GM23338 (cell line): ENCODE results near the gene SP100. TPM values are rescaled to one million over a fixed set of nuclear protein-coding genes. Genes with fewer than 3 reads are reported as not detected.

Experiments
- ATAC-seq: fragments of 200-7000 bp; cut with Tn5 transposase; 3 replicates; pipeline ENCODE4 v1.9.1; 2020
- DNase-seq: peaks from one replicate; pipeline ENCODE4 v3.0.0-alpha.2; 2015; ENCODE audit warnings: low spot score
- H2AFZ ChIP-seq: fragments of 200-600 bp; sonication (generic); 2 replicates; pipeline ENCODE4 v1.8.0; 2016; ENCODE audit warnings: antibody characterized with exemption, mild to moderate bottlenecking, moderate library complexity
- H3F3A ChIP-seq: fragments of 200-600 bp; sonication (generic); replicated peaks from 2 replicates; pipeline ENCODE4 v1.8.0; 2017; ENCODE audit warnings: antibody characterized with exemption, mixed run types, low read depth
- H3K27ac ChIP-seq: fragments of 200-600 bp; sonication (generic); 2 replicates; pipeline ENCODE4 v1.6.1; 2016; ENCODE audit warnings: low read depth
- H3K27me3 ChIP-seq: fragments of 200-600 bp; sonication (generic); 2 replicates; pipeline ENCODE4 v1.8.0; 2016; ENCODE audit warnings: mild to moderate bottlenecking, mixed run types, moderate library complexity; ENCODE audit not compliant: insufficient read depth
- H3K36me3 ChIP-seq: fragments of 200-600 bp; sonication (generic); 2 replicates; pipeline ENCODE4 v1.8.0; 2016; ENCODE audit warnings: mild to moderate bottlenecking; ENCODE audit not compliant: insufficient read depth
- H3K4me1 ChIP-seq: fragments of 200-600 bp; sonication (generic); 2 replicates; pipeline ENCODE4 v1.8.0; 2016; ENCODE audit warnings: mild to moderate bottlenecking, moderate library complexity; ENCODE audit not compliant: insufficient read depth
- H3K4me2 ChIP-seq: fragments of 200-600 bp; sonication (generic); 2 replicates; pipeline ENCODE4 v1.7.1; 2017; ENCODE audit warnings: mixed run types
- H3K4me3 ChIP-seq: fragments of 200-600 bp; sonication (generic); 2 replicates; pipeline ENCODE4 v1.6.1; 2016; ENCODE audit warnings: mixed run types
- H3K79me2 ChIP-seq: fragments of 200-600 bp; sonication (generic); replicated peaks from 2 replicates; pipeline ENCODE4 v1.8.0; 2017; ENCODE audit warnings: mild to moderate bottlenecking; ENCODE audit not compliant: insufficient read depth
- H3K9me2 ChIP-seq: fragments of 200-600 bp; sonication (generic); 2 replicates; pipeline ENCODE4 v1.8.0; 2017; ENCODE audit not compliant: insufficient read depth
- H4K20me1 ChIP-seq: fragments of 200-600 bp; sonication (generic); replicated peaks from 2 replicates; pipeline ENCODE4 v1.8.0; 2017; ENCODE audit warnings: mild to moderate bottlenecking; ENCODE audit not compliant: insufficient read depth
- H3K27ac Mint-ChIP-seq: 2 replicates; pipeline ENCODE4 v1.8.0; 2020; ENCODE audit warnings: inconsistent platforms, mild to moderate bottlenecking, moderate library complexity, mixed read lengths
- H3K27me3 Mint-ChIP-seq: 3 replicates; pipeline ENCODE4 v1.8.0; 2022; ENCODE audit warnings: low read depth, mild to moderate bottlenecking, moderate library complexity, mixed read lengths, inconsistent platforms; ENCODE audit not compliant: insufficient read depth, poor library complexity
- H3K36me3 Mint-ChIP-seq: 3 replicates; pipeline ENCODE4 v1.8.0; 2021; ENCODE audit warnings: low read depth, mild to moderate bottlenecking, inconsistent platforms, moderate library complexity, mixed read lengths
- H3K4me1 Mint-ChIP-seq: 3 replicates; pipeline ENCODE4 v1.8.0; 2020; ENCODE audit warnings: mild to moderate bottlenecking, inconsistent platforms, mixed read lengths
- H3K4me3 Mint-ChIP-seq: 3 replicates; pipeline ENCODE4 v1.8.0; 2021; ENCODE audit warnings: moderate library complexity, mild to moderate bottlenecking, inconsistent platforms, mixed read lengths
- H3K9me3 Mint-ChIP-seq: 3 replicates; pipeline ENCODE4 v1.8.0; 2020; ENCODE audit warnings: moderate library complexity, mild to moderate bottlenecking, inconsistent platforms, mixed read lengths
- CREB1 ChIP-seq: fragments of 250-450 bp; sonication (Bioruptor Pico); IDR thresholded peaks from 2 replicates; pipeline ENCODE4 v1.5.0; 2020; ENCODE audit warnings: low read depth, mild to moderate bottlenecking, moderate library complexity
- CTCF ChIP-seq, 2 experiments: fragments of 200-600 bp in 1 of 2; sonication (generic) in 1 of 2; conservative IDR thresholded peaks; 2 replicates each; pipeline versions ENCODE4 v1.5.1 to v1.6.1; 2016 to 2017; ENCODE audit warnings: antibody characterized with exemption in 2 of 2, low read depth in 2 of 2, mild to moderate bottlenecking in 2 of 2, moderate library complexity in 1 of 2
- EZH2 ChIP-seq: fragments of 200-600 bp; sonication (generic); IDR thresholded peaks from one replicate; pipeline ENCODE4 v1.8.0; 2017; ENCODE audit warnings: antibody characterized with exemption, mild to moderate bottlenecking, low read depth; ENCODE audit not compliant: unreplicated experiment
- EZH2phosphoT487 ChIP-seq: fragments of 200-600 bp; sonication (generic); IDR thresholded peaks from one replicate; pipeline ENCODE4 v1.8.1; 2018; ENCODE audit warnings: antibody characterized with exemption; ENCODE audit not compliant: unreplicated experiment
- JUNB ChIP-seq: IDR thresholded peaks from one replicate; pipeline ENCODE4 v1.6.1; 2016; ENCODE audit warnings: antibody characterized with exemption; ENCODE audit not compliant: unreplicated experiment
- NANOG ChIP-seq: IDR thresholded peaks from 2 replicates; pipeline ENCODE4 v1.6.1; 2016; ENCODE audit warnings: antibody characterized with exemption, borderline replicate concordance
- POLR2AphosphoS5 ChIP-seq: IDR thresholded peaks from 2 replicates; pipeline ENCODE4 v1.6.1; 2016; ENCODE audit warnings: antibody characterized with exemption, low read depth
- REST ChIP-seq: IDR thresholded peaks from one replicate; pipeline ENCODE4 v1.6.1; 2018; ENCODE audit warnings: antibody characterized with exemption; ENCODE audit not compliant: unreplicated experiment
- STAT1 ChIP-seq: IDR thresholded peaks from one replicate; pipeline ENCODE4 v1.6.1; 2016; ENCODE audit warnings: antibody characterized with exemption; ENCODE audit not compliant: unreplicated experiment
- ZNF114 ChIP-seq: fragments of 250-450 bp; sonication (Bioruptor Pico); IDR thresholded peaks from 2 replicates; pipeline ENCODE4 v1.5.0; 2020; ENCODE audit warnings: mild to moderate bottlenecking, moderate library complexity
- ZNF331 ChIP-seq: fragments of 250-450 bp; sonication (Bioruptor Pico); IDR thresholded peaks from 2 replicates; pipeline ENCODE4 v1.5.0; 2020; ENCODE audit warnings: low read depth, mild to moderate bottlenecking, moderate library complexity
- polyA plus RNA-seq: library from polyadenylated mRNA; unstranded; fragments of >200 nt; fragmentation: Nextera tagmentation; extraction: Ambion mirVana; gene quantifications from 2 replicates; pipeline ENCODE4 v1.2.1, GENCODE V29; 2016
- total RNA-seq: library from RNA; depleted of rRNA; stranded (reverse); fragments of >200 nt; shearing (Covaris generic); gene quantifications from 2 replicates; pipeline ENCODE4 v1.2.3, GENCODE V29; 2014
- TF ChIP-seq, protein P1 (sequence below): fragments of 250-450 bp; sonication (Bioruptor Pico); IDR thresholded peaks from 2 replicates; pipeline ENCODE4 v1.5.0; 2020; ENCODE audit warnings: mild to moderate bottlenecking, moderate library complexity
- TF ChIP-seq, protein P2 (sequence below): IDR thresholded peaks from 2 replicates; pipeline ENCODE4 v1.6.1; 2016; ENCODE audit warnings: antibody characterized with exemption

SP100 gene
- total and polyA plus RNA-seq, 2 experiments from 2014 or later = 0.44 to 0.73 TPM

- Mint-ChIP-seq H3K4me3 (no peak overlapping the region), H3K27ac (no peak overlapping the region), H3K9me3 (peaks cover 3% of the 10 kb centered on the region; the same call in 1 of the 3 replicates), H3K36me3 (no peaks in the 10 kb centered on the region), H3K4me1 (peaks cover 8% of the 10 kb centered on the region), H3K27me3 (no peaks in the 10 kb centered on the region)
- Histone ChIP-seq H3K79me2 (no peaks in the 10 kb centered on the region), H3F3A (no peaks in the 10 kb centered on the region), H4K20me1 (no peaks in the 10 kb centered on the region), H3K4me1 (no peaks in the 10 kb centered on the region; the same call in 1 of the 2 replicates), H3K9me2 (peaks cover 7% of the 10 kb centered on the region; the same call in 1 of the 2 replicates), H3K4me3 (no peak overlapping the region), H3K27ac (no peak overlapping the region), H2AFZ (no peak overlapping the region), H3K4me2 (no peak overlapping the region), H3K27me3 (no peaks in the 10 kb centered on the region), H3K36me3 (no peaks in the 10 kb centered on the region)
- ATAC-seq (no peak), DNase-seq (no peak)
- TF ChIP-seq, protein P1, sequence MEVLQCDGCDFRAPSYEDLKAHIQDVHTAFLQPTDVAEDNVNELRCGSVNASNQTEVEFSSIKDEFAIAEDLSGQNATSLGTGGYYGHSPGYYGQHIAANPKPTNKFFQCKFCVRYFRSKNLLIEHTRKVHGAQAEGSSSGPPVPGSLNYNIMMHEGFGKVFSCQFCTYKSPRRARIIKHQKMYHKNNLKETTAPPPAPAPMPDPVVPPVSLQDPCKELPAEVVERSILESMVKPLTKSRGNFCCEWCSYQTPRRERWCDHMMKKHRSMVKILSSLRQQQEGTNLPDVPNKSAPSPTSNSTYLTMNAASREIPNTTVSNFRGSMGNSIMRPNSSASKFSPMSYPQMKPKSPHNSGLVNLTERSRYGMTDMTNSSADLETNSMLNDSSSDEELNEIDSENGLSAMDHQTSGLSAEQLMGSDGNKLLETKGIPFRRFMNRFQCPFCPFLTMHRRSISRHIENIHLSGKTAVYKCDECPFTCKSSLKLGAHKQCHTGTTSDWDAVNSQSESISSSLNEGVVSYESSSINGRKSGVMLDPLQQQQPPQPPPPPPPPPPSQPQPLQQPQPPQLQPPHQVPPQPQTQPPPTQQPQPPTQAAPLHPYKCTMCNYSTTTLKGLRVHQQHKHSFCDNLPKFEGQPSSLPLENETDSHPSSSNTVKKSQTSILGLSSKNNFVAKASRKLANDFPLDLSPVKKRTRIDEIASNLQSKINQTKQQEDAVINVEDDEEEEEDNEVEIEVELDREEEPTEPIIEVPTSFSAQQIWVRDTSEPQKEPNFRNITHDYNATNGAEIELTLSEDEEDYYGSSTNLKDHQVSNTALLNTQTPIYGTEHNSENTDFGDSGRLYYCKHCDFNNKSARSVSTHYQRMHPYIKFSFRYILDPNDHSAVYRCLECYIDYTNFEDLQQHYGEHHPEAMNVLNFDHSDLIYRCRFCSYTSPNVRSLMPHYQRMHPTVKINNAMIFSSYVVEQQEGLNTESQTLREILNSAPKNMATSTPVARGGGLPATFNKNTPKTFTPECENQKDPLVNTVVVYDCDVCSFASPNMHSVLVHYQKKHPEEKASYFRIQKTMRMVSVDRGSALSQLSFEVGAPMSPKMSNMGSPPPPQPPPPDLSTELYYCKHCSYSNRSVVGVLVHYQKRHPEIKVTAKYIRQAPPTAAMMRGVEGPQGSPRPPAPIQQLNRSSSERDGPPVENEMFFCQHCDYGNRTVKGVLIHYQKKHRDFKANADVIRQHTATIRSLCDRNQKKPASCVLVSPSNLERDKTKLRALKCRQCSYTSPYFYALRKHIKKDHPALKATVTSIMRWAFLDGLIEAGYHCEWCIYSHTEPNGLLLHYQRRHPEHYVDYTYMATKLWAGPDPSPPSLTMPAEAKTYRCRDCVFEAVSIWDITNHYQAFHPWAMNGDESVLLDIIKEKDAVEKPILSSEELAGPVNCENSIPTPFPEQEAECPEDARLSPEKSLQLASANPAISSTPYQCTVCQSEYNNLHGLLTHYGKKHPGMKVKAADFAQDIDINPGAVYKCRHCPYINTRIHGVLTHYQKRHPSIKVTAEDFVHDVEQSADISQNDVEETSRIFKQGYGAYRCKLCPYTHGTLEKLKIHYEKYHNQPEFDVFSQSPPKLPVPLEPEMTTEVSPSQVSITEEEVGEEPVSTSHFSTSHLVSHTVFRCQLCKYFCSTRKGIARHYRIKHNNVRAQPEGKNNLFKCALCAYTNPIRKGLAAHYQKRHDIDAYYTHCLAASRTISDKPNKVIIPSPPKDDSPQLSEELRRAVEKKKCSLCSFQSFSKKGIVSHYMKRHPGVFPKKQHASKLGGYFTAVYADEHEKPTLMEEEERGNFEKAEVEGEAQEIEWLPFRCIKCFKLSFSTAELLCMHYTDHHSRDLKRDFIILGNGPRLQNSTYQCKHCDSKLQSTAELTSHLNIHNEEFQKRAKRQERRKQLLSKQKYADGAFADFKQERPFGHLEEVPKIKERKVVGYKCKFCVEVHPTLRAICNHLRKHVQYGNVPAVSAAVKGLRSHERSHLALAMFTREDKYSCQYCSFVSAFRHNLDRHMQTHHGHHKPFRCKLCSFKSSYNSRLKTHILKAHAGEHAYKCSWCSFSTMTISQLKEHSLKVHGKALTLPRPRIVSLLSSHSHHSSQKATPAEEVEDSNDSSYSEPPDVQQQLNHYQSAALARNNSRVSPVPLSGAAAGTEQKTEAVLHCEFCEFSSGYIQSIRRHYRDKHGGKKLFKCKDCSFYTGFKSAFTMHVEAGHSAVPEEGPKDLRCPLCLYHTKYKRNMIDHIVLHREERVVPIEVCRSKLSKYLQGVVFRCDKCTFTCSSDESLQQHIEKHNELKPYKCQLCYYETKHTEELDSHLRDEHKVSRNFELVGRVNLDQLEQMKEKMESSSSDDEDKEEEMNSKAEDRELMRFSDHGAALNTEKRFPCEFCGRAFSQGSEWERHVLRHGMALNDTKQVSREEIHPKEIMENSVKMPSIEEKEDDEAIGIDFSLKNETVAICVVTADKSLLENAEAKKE (CRISPR knock-in tag) = no peak
- TF ChIP-seq CTCF (conservative IDR thresholded peaks at IDR 0.05; ENCODE audit: low read depth in 2 of 2) (no peak), ZNF114 (CRISPR knock-in tag) (no peak), NANOG (no peak), CREB1 (CRISPR knock-in tag) (no peak), ZNF331 (CRISPR knock-in tag) (no peak), REST (no peak), JUNB (no peak), POLR2AphosphoS5 (no peak), EZH2 (no peak), EZH2phosphoT487 (no peak), STAT1 (no peak)
- TF ChIP-seq, protein P2, sequence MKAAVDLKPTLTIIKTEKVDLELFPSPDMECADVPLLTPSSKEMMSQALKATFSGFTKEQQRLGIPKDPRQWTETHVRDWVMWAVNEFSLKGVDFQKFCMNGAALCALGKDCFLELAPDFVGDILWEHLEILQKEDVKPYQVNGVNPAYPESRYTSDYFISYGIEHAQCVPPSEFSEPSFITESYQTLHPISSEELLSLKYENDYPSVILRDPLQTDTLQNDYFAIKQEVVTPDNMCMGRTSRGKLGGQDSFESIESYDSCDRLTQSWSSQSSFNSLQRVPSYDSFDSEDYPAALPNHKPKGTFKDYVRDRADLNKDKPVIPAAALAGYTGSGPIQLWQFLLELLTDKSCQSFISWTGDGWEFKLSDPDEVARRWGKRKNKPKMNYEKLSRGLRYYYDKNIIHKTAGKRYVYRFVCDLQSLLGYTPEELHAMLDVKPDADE = no peak
These were observed 34.0 kb downstream of the SP100 start for GRCh38 chr2:230449901-230450467.
